NCI-H748 (cell line): ENCODE results near the gene IL22RA2.

Source experiments
- DNase-seq: peaks from one replicate; lab custom pipeline; 2025; ENCODE audit not compliant: unreplicated experiment; lab: John Stamatoyannopoulos, UW

IL22RA2 gene

GRCh38 chr6:137167702-137168377, 5.6 kb downstream of the IL22RA2 start:
- no peak for DNase-seq

GRCh38 chr6:137166247-137167098, 7.0 kb downstream of the IL22RA2 start:
- no peak for DNase-seq

DNA sequence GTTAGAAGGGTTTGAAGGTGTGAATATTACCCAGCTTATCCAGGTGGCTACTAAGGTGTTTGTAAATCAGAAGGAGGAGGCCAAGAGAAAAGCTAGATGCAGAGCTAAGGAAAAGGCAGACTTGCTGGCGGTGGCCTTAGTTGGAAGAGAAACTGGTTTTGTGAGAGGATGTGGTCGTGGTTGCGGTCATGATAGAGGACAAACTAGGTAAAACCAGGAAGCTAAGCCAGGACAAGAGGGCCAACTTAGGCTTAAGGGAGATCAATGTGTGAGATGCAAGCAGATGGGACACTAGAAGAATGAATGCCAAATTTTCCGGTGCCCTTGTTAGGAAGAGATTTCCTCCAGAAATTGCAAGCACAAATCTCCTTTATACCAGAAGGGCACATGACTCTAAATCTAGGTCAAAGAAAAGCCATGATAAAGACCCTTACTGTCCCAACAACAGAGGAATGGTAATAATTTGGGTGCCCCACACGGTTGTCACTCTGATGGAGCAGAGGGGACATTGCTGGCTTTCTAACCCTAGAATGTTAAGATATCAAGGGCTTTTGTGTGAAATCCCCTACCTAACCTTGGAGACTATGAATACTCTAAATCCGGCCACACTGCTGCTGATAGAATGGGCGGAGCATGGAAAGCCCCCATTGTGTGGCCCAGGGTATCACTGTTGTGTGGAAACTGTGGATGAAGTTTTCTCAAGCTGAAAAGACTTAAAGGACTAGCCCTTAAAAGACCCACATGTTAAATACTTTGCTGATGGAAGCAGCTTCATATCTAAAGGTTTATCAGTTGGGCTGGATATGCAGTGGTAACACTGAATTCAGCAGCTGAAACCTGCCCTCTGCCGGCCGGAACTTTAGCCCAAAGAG, 7.8 kb downstream of the IL22RA2 start:
- DNase-seq = peak; percentile 62

GRCh38 chr6:137163732-137164318, 9.6 kb downstream of the IL22RA2 start:
- DNase-seq = no peak

- DNase-seq = no peak
Observed at GRCh38 chr6:137162692-137163306, 10.6 kb downstream of the IL22RA2 start.

- no peak for DNase-seq
Observed at GRCh38 chr6:137161949-137162348, 11.5 kb downstream of the IL22RA2 start.

GRCh38 chr6:137160763-137161162, 12.7 kb downstream of the IL22RA2 start:
- DNase-seq = no peak

DNA sequence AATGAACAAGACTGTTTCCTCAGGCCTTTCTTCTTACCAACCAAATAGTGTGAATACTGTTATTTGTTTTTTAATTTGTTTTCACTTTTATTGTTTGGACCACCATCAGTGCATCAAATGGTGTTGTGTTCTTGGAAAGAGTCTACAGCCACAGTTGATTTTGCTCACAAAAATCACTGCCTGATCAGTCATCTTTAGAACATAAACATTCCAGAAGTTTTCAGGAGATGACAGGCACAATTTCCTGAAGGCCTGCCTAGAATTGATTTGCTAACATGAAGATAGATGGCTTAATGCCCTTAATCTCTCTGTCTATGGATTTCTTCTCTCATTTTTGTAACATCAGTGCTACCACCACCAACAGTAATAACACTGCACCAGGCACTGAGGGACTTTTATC, 13.5 kb downstream of the IL22RA2 start:
- no peak for DNase-seq

GRCh38 chr6:137157601-137158000, 15.8 kb downstream of the IL22RA2 start:
- DNase-seq = peak; percentile 21

DNA sequence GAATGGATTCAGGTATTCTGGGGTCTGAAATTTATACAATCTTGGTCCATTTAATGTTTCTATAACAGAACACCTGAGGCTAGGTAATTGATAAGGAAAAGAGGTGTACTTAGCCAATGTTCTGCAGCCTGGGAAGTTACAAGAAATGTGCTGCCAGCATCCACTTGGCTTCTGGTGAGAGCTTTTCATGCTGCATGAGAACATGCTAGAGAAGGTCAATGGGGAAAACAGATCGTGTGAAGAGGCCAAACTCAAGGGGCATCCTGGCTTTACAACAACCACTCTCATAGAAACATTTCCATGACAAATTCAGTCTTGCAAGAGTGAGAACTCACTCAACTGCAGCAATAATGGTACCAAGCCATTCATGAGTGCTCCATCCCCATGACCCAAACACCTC, 16.8 kb downstream of the IL22RA2 start:
- no peak for DNase-seq

DNA sequence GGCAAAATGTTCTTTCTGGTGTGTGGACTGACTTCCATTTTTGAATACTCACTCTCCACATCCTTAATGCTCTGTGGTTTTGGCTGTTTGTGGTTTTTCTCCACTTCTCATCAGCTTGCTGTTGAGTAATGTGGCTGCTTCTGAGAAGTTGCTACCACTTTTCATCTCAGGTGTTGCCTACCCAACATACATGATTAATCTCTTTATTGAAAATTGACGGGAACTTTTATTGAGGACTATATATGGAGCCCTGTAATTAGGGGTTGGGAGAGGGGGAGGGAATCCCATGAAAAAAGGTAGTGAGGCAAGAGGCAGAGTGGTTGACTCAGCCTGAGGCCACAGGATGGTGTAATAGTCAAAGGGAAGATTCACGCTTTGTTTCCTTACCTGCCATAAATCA, 17.6 kb downstream of the IL22RA2 start:
- DNase-seq = no peak

GRCh38 chr6:137150072-137150471, 23.4 kb downstream of the IL22RA2 start:
- DNase-seq = no peak

- no peak for DNase-seq
Observed at GRCh38 chr6:137149035-137149393, 24.4 kb downstream of the IL22RA2 start.

DNA sequence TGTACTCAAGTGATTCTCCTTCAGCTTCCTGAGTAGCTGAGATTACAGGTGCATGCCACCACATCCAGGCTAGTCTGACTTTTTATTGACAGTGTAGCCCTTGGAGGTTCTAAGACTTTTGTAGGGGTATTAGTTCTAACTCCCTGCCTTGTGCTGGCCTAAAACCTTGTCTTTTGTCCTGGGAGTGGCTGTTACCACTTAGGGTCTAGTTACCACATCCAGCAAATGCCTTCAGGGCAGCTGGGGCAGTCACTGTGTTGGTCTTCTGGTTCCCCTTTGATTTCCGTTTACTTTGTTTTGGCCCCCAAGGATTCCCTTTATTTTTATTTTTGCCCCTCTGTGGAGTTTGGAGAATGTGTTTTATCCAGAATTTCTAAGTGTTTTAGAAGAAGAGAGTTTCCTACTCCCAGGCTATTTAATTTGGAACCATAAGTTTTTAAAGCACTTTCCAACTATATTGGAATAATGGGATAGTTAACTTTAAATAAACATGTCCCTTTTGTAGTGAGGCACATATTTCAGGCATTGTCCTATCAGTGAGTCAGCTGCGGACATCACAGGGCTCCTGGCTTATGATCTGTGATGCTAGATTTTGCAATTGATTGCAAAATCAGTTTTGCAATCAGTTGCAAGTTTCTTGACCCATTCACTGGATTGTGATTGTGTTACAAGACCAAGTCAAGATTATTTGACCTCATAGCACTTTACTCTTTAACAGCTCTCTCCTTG, 25.0 kb downstream of the IL22RA2 start:
- DNase-seq = no peak

DNA sequence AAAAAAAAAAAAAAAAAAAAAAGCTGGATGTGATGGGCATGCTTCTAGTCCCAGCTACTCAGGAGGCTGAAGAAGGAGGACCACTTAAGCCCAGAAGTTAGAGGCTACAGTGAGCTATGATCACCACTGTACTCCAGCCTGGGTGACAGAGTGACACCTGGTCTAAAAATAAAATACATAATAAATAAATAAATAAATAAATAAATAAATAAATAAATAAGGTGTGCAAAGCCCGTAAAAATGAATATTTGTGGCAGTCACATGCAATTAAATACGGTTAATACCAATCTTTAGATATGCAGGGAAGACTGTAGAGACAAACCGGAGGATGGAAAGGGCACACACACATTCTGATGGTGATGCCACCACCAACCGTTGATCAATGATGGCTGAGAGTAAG, 26.2 kb downstream of the IL22RA2 start:
- no peak for DNase-seq

GRCh38 chr6:137146206-137146605, 27.2 kb downstream of the IL22RA2 start:
- no peak for DNase-seq

GRCh38 chr6:137145421-137145820, 28.0 kb downstream of the IL22RA2 start:
- DNase-seq = no peak

GRCh38 chr6:137136065-137136464, 37.4 kb downstream of the IL22RA2 start:
- DNase-seq = no peak

DNA sequence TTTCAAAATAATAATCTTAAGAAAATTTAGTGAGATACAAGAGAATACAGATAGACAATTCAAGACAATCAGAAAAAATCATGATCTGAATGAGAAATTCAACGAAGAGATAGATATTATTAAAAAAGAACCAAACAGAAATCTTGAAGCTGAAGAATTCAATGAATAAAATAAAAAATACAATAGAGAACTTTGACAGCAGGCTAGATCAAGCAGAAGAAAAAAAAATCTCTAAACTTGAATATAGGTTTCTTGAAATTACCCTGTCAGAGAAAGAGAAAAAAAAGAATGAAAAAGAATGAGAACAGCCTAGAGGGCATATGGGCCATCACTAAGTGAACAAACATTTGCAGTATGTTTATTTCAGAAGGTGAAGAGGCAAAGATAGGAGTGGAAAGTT, 39.0 kb downstream of the IL22RA2 start:
- no peak for DNase-seq

- DNase-seq = no peak
Observed at GRCh38 chr6:137133122-137133521, 40.3 kb downstream of the IL22RA2 start.
